ENCODE data around the gene TTYH2.

TTYH2 gene

GRCh38 chr17:74304184-74304583 is 90.8 kb downstream of the TTYH2 start:
- H3K36me3 Mint-ChIP-seq (ENCODE audit: low read depth): peaks cover 2% of the 10 kb centered on the region
- H3K27me3 Mint-ChIP-seq (ENCODE audit: low read depth): peaks cover 14% of the 10 kb centered on the region
- H3K9me3 Mint-ChIP-seq: no peaks in the 10 kb centered on the region
- no peak overlapping the region for H3K27ac Mint-ChIP-seq
- no peak overlapping the region for H3K4me3 Mint-ChIP-seq
- H3K4me1 Mint-ChIP-seq (ENCODE audit: low read depth): peaks cover 10% of the 10 kb centered on the region

- Mint-ChIP-seq H3K27me3 (ENCODE audit: low read depth) (peaks cover 14% of the 10 kb centered on the region), H3K9me3 (no peaks in the 10 kb centered on the region), H3K36me3 (ENCODE audit: low read depth) (peaks cover 2% of the 10 kb centered on the region), H3K27ac (peak overlapping the region; percentile 1), H3K4me1 (ENCODE audit: low read depth) (peaks cover 10% of the 10 kb centered on the region), H3K4me3 (no peak overlapping the region)
Measured at GRCh38 chr17:74305865-74306654, 92.7 kb downstream of the TTYH2 start.

GRCh38 chr17:74307984-74308773 is 94.8 kb downstream of the TTYH2 start:
- peaks cover 2% of the 10 kb centered on the region for H3K36me3 Mint-ChIP-seq (ENCODE audit: low read depth)
- H3K27ac Mint-ChIP-seq: peak overlapping the region; percentile 18
- peaks cover 7% of the 10 kb centered on the region for H3K4me1 Mint-ChIP-seq (ENCODE audit: low read depth)
- H3K9me3 Mint-ChIP-seq: peaks cover 7% of the 10 kb centered on the region
- H3K27me3 Mint-ChIP-seq (ENCODE audit: low read depth): peaks cover 14% of the 10 kb centered on the region
- no peak overlapping the region for H3K4me3 Mint-ChIP-seq

GRCh38 chr17:74309902-74310301 is 96.5 kb downstream of the TTYH2 start:
- Mint-ChIP-seq H3K4me3 (no peak overlapping the region), H3K36me3 (ENCODE audit: low read depth) (peaks cover 2% of the 10 kb centered on the region), H3K4me1 (ENCODE audit: low read depth) (peaks cover 7% of the 10 kb centered on the region), H3K27ac (no peak overlapping the region), H3K27me3 (ENCODE audit: low read depth) (peaks cover 14% of the 10 kb centered on the region), H3K9me3 (peaks cover 12% of the 10 kb centered on the region)

All from T-helper 1 cell treated with Interleukin-12 subunit alpha and Interleukin-12 subunit beta and Interleukin-4 antibody, amounts not matched to agents 30 μg/mL and 1 μg/mL, for 36 hours (primary cell).